ENCODE results near the gene STIL. TPM values are rescaled to one million over a fixed set of nuclear protein-coding genes. Genes with fewer than 3 reads are reported as not detected.

Gene STIL
- total and polyA plus RNA-seq, 3 donors from 2014 or later = 11.5 to 20.4 (median 12.0) TPM

DNA sequence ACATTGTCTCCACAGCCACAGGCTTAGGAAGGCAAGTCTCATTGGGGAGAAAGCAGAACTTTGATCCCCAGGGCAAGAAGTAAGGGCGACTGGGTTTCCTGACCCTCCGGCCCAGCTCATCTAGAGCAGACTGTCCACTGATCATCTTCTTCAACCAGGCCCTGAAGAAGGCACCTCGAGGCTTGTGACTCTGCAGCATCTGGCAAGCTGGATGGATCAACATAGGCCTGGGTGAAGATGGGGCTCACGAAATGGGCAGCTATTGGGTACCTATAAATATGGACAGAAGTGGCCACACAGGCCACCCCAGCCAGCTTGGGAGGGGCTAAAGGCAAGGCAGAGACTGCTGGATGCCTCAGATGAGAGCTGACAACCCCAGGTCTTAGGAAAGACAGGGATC lies 94.9 kb downstream of the STIL start:
- Histone ChIP-seq H3K36me3 (ENCODE audit: low read depth, missing control alignments) (no peaks in the 10 kb centered on the region), H3K4me1 (no peaks in the 10 kb centered on the region), H3K9me3 (no peaks in the 10 kb centered on the region), H3K27me3 (no peaks in the 10 kb centered on the region), H3K4me3 (no peak overlapping the region), H3K27ac (no peak overlapping the region)
- no peak for DNase-seq
- WGBS, 2 donors = 77 to 86% methylated on average over 4 of the region's 4 CpGs
- TF ChIP-seq, protein P1, sequence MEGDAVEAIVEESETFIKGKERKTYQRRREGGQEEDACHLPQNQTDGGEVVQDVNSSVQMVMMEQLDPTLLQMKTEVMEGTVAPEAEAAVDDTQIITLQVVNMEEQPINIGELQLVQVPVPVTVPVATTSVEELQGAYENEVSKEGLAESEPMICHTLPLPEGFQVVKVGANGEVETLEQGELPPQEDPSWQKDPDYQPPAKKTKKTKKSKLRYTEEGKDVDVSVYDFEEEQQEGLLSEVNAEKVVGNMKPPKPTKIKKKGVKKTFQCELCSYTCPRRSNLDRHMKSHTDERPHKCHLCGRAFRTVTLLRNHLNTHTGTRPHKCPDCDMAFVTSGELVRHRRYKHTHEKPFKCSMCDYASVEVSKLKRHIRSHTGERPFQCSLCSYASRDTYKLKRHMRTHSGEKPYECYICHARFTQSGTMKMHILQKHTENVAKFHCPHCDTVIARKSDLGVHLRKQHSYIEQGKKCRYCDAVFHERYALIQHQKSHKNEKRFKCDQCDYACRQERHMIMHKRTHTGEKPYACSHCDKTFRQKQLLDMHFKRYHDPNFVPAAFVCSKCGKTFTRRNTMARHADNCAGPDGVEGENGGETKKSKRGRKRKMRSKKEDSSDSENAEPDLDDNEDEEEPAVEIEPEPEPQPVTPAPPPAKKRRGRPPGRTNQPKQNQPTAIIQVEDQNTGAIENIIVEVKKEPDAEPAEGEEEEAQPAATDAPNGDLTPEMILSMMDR (IDR thresholded peaks at IDR 0.05) = no peak
- TF ChIP-seq POLR2A (IDR thresholded peaks at IDR 0.05) = no peak
- intact Hi-C loops (cut with DNase I; ENCODE audit: low total_unique reads) = no loop called here

DNA sequence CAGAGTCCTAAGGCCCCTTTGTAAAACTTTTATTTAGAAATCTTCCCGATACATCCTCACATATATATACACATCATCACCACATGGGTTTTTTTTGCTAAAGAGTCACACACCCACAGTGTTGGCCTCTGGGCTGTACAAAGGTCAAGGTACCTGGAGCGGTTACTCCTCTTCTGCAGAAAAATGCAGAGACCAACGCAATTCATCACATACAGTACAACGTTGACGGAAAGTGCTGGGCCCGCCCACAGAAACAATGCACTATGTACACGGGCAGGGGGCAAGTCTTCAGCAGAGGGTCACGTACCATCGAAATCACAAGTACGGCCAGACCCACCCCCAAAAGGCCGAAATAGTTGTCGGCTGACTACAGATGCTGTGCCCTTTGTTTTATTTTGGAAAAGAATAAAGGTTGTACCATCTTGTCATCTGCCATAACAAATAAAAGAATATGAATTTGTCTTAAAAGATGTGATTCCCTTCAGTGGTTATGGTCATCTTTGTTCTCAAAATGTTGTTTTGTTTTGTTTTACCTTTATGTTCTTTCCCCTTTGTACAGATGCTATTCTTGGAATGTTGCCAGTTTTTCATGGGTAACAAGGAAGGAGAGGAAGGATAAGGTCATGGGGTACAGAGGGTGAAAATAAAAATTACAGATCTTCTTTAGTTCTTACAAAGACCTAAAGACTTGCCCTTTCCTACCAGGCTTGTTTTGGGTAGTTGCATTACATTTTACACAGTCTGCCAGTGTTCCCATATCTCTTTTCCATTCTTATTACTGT lies 97.5 kb downstream of the STIL start:
- DNase-seq = no peak
- Histone ChIP-seq H3K27ac (no peak overlapping the region), H3K27me3 (no peaks in the 10 kb centered on the region), H3K9me3 (no peaks in the 10 kb centered on the region), H3K36me3 (ENCODE audit: low read depth, missing control alignments) (no peaks in the 10 kb centered on the region), H3K4me3 (no peak overlapping the region), H3K4me1 (no peaks in the 10 kb centered on the region)
- WGBS, 2 donors = 75 to 79% methylated on average over 12 of the region's 12 CpGs
- intact Hi-C loops (cut with DNase I; ENCODE audit: low total_unique reads) = no loop called here
- TF ChIP-seq, protein P1 (IDR thresholded peaks at IDR 0.05) = no peak
- TF ChIP-seq POLR2A (IDR thresholded peaks at IDR 0.05) = no peak

DNA sequence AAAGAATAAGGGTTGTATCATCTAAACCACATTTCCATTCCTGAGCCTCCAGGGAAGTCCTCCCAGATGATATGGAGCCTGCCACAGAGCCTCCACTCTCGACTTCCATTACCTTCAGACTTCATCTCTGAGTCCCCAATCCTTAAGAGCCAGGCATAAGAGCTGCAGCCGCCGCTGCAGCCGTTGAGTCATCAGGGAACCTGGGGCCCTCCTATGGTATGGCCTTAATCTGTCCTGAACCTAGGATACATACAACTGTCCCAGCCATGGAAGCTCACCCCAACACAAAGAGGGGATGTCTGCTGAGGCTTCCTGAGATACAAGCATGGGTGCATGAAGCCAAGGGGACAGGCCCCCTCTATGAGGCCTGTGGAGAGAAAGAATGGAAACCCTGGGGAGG lies 98.2 kb downstream of the STIL start:
- Histone ChIP-seq H3K36me3 (ENCODE audit: low read depth, missing control alignments) (no peaks in the 10 kb centered on the region), H3K27ac (no peak overlapping the region), H3K27me3 (no peaks in the 10 kb centered on the region), H3K4me1 (no peaks in the 10 kb centered on the region), H3K9me3 (no peaks in the 10 kb centered on the region), H3K4me3 (no peak overlapping the region)
- no peak for DNase-seq
- intact Hi-C loops (cut with DNase I; ENCODE audit: low total_unique reads) = no loop called here
- 98 to 100% methylated on average over 1 to 4 of the region's 4 CpGs for WGBS, 2 donors
- TF ChIP-seq, protein P1 (IDR thresholded peaks at IDR 0.05) = no peak
- no peak for TF ChIP-seq POLR2A (IDR thresholded peaks at IDR 0.05)

DNA sequence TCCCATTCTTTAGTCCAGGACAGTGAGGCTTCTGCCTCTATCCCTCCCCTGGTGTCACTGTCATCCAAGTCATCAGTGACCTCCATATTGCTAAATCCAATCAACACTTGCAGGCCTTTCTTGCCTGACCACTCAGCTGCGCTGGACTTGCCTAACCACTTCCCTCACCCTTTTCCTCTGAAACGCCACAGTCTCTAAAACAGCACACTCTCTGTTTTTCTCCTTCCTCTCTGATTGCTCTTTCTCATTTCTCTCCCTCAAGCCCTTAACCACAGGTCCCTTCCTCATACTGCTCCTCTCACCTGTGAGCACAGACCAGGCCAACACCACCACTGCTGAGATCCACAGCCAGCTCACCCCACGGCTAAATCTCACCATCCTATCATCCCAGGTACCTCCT lies 99.4 kb downstream of the STIL start:
- intact Hi-C loops (cut with DNase I; ENCODE audit: low total_unique reads) = no loop called here
- H3K36me3 ChIP-seq (ENCODE audit: low read depth, missing control alignments) = no peaks in the 10 kb centered on the region
- 77 to 89% methylated on average over 3 of the region's 3 CpGs for WGBS, 2 donors
- TF ChIP-seq, protein P1 (IDR thresholded peaks at IDR 0.05) = no peak
- no peak for TF ChIP-seq POLR2A (IDR thresholded peaks at IDR 0.05)
- H3K27ac ChIP-seq = no peak overlapping the region
- no peaks in the 10 kb centered on the region for H3K9me3 ChIP-seq
- no peak overlapping the region for H3K4me3 ChIP-seq
- DNase-seq = no peak
- no peaks in the 10 kb centered on the region for H3K27me3 ChIP-seq
- H3K4me1 ChIP-seq = no peaks in the 10 kb centered on the region
